ENCODE results near the gene CLSTN2.

The CLSTN2 gene

DNA sequence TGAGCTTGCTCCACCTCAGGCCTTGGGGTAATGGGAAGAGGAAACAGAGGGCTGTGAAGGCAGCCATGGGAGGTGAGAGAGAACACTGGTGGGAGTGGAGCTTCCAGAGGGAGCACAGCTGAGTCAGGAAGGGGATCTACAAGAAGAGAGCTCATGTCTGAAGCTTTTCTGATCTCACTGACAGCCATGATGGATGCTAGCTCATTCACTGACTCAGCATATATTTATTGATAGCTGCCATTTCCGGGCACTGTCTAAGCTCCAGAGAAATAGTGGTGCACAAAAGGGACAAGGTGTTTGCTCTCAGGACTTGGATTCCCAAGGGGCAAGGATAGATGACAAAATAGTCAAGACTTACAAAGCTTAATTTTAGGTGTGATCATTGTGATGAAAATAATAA is 218.8 kb downstream of the CLSTN2 start:
- no peak for DNase-seq

DNA sequence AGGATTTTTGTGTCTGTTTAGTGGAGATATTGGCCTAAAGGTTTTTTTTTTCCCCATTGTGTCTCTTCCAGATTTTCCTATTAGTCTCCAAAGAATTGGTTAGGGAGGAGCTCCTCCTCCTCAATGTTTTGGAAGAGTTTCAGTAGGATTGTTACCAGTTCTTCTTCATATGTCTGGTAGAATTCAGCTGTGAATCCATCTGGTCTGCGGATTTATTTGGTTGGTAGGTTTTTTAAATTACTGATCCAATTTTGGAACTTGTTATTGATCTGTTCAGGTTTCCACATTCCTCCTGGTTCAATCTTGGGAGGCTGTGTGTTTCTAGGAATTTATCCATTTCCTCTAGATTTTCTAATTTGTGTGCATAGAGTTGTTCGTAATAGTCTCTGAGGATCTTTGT is 222.2 kb downstream of the CLSTN2 start:
- no peak for DNase-seq

DNA sequence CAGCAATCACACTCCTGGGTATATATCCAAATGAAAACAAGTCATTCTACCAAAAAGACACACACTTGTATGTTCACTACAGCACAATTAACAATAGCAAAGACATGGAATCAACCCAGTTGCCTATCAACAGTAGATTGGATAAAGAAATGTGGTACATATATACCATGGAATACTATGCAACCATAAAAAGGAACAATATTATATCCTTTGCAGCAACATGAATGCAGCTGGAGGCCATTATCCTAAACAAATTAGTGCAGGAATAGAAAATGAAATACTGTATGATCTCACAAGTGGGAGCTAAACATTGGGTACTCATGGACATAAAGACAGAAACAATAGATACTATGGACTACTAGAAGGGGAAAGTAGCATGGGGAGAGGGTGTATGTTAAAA is 224.7 kb downstream of the CLSTN2 start:
- no peak for DNase-seq

GRCh38 chr3:140160553-140160952 is 225.6 kb downstream of the CLSTN2 start:
- DNase-seq, result no peak

- no peak for DNase-seq
Measured at GRCh38 chr3:140162551-140162950, 227.6 kb downstream of the CLSTN2 start.

GRCh38 chr3:140163159-140163763 is 228.3 kb downstream of the CLSTN2 start:
- DNase-seq, result no peak

- no peak for DNase-seq
Measured at GRCh38 chr3:140164156-140164555, 229.2 kb downstream of the CLSTN2 start.

DNA sequence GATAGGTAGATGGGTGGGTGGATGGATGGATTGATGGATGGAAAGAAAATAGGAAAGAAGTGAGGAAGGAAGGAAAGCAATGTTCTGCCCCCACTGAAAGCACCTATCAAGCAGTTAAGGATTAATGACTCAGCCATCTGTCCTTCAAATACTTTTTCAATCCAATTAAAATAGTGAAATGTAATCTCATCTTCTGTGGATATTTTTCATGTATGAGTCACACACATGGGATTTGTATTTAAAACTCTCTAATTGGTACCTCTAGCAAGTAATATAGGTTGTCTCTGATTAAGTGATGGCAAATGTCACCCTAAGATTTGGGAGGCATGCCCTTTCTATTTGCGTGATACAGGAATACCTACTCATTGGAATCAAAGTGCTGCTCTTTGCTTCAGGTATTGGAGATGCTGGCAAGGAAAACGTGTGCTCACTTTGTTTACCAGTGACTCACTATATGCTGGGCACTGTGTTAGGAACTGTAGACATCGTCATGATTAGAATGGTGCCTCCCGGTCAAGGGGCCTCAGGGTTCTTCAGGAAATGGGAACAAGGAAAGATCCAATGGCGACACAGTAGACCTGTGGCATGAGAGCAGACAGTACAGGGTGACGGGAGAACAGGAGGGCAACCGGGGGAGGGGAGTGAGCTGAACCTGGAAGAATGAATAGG is 230.1 kb downstream of the CLSTN2 start:
- DNase-seq, result no peak

DNA sequence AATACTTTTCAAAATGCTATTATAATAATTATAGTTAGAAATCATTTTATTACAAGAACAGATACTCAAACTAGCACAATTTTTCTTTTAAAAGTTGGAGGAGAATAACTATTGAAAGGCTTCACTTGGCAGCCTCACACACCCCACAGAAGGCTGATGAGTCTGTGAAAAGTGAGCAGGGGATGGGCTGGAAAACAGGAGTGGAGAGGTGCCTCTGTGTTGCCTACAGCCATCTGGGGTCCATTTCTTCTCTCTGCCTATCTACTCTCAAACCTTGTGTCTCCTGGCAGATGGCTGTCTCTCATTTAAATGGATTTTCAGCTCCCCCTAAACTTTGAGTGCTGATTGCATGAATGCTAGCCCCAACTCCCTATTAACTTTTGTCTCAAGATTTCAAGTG is 230.8 kb downstream of the CLSTN2 start:
- no peak for DNase-seq

DNA sequence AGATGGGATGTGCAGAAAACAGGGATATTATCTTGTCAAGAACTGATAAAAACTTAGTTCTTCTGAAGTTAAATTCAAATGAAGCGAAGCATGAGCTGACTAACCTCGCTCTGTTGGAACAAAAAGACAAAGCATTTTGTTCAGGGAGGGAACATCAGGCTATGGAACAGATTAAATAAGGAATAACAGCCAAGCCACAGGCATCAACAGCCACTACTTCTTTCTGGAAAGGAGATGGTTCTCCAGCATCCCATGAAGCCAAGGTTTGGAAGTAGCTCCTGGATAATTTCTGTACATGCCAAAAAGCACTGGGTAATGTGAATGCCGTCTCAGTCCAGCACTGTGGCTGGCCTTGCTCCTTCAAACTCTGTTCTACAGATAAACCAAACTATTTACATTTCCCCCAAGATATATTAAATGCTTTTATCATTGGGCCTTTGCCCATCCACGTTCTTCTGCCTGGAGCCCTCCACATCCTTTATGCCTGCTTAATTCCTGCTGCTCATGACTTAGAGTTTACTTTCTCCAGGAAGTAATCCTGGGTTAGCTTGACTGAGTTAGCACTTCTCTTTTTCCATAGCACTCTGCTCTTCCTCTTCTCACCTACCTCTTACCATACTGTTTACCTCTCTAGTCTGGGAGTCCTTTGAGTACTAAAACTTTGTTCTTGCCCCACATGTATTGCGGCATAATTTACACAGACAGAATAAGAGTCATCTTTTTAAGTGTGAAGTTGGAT is 232.0 kb downstream of the CLSTN2 start:
- no peak for DNase-seq

GRCh38 chr3:140167600-140168281 is 232.8 kb downstream of the CLSTN2 start:
- no peak for DNase-seq

DNA sequence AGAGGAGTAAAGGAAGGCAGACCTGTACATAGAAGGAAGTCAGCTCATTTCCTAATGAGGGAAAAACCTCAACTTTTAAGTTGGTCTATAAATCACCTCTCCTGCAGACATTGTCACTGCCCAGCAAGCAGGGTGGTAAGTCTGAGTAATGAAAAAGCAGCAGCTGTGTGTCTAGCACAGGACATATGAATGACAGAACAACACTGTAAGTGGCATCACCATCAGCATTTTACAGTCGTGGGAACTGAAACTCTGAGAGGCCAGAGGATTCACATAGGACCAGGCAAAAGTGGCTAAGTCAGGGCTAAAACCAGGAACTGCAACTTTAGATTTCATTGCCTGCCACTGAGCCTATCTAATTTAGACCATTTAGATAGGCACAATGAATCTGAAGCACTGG is 235.6 kb downstream of the CLSTN2 start:
- no peak for DNase-seq

- DNase-seq, result no peak
Measured at GRCh38 chr3:140176526-140176925, 241.5 kb downstream of the CLSTN2 start.

GRCh38 chr3:140177943-140178342 is 243.0 kb downstream of the CLSTN2 start:
- DNase-seq, result no peak

DNA sequence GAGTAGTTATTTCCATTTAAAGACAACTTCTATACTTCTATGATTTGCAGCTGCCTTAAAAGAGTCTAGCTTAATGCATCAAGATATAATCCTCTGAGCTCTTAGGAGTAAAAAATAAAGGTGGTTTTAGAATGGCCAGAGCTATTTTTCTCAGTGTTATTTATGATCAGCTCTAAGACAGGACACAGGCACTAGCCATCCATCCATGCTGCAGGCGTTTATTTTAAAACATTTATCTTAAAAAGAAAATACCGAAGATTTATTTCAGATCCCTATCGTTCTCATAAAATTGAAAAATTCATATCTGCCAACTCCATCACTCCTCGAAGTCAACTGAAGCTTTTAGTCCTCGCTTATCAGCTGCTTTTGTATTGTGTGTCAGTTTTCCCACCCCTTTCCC is 243.5 kb downstream of the CLSTN2 start:
- no peak for DNase-seq

DNA sequence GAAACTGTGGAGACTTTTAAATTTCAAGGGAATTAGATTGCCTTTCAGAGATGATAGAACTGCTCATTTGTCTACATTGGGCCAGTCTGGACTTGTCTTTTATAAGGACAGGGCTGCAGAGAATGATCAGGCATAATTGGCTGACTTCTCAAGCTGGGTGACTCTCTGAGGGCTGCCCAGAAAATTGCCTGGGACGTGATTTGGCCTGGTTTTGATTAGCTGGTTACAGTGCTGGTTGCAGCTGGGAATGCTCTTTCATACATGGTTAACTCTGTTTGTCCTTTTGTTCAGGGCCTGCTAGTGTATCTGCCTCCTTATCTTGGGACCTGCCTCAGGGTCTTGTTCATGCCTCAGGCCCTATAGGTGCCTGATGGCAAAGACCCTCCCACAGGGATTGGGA is 245.6 kb downstream of the CLSTN2 start:
- no peak for DNase-seq

- DNase-seq, result no peak
Measured at GRCh38 chr3:140185375-140185774, 250.4 kb downstream of the CLSTN2 start.

- no peak for DNase-seq
Measured at GRCh38 chr3:140186421-140186920, 251.5 kb downstream of the CLSTN2 start.

- DNase-seq, result no peak
Measured at GRCh38 chr3:140187028-140187427, 252.0 kb downstream of the CLSTN2 start.

DNA sequence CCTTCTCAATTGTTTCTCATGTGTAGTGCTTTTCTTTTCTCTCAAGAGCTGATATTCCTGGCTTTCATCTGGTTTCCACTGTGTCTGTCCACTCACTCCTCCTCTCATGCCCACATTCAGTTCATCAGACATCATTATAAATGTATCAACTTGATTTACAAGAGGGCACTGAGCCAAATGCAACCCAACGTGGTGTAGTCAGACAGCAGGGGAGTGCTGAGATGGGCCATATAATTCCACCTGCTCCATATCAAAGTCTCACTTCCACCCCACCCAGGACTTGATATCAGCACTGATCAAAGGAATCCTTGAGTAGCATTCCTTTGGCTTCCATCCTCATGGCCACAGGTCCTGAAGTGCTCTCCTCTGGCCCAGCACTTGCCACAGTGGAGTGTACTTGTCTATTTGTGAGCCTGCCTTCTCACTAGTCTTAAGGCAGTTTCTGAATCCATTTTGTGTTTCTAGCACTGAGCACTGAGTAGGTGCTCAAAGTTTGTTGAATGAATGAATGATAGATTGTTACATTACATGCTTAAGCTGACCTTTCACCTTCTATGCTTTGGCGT is 252.8 kb downstream of the CLSTN2 start:
- DNase-seq, result no peak

DNA sequence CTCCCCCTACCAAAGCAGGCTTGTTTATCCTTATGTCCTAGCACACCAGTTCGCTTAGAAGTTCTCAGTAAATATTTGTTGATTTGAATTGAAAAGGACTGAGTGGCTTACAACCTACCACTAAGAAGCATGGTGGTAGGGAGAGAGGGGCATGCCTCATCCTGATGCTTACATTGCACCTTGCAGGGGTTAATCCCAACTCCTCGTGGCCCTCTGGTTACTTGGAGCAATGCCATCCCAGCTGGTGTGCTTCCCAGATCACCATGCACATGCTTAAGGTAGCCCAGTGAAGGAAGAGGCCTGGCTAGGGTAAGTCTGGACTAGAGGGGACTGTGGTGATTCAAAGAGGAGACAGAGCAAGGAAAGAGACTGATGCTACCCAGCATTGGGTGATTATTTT is 253.3 kb downstream of the CLSTN2 start:
- DNase-seq, result no peak

- DNase-seq, result no peak
Measured at GRCh38 chr3:140189267-140189666, 254.3 kb downstream of the CLSTN2 start.

DNA sequence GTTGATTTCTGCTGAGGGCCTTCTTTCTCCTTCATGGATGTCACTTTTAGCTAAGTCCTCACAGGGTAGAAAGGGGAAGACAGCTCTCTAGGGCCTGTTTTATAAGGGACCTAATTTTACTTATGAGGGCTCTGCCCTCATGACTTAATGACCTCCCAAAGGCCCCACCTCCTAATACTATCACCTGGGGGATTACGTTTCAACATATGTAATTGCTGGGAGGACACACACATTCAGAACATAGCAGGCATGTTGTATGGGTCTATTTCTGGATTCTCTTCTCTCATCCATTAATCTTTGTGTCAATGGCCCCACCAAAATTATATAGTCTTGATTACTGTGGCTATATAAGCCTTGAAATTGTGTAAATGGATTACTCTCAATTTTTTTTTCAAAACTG is 255.0 kb downstream of the CLSTN2 start:
- no peak for DNase-seq
